HG03039 (cell line): ENCODE measurements around the gene SHC3.

Source experiments
- ATAC-seq: cut with Tn5 transposase; IDR thresholded peaks from one replicate; pipeline ENCODE4 v1.9.1; 2021; ENCODE audit warnings: mild to moderate bottlenecking, moderate library complexity; ENCODE audit not compliant: unreplicated experiment

The SHC3 gene

DNA sequence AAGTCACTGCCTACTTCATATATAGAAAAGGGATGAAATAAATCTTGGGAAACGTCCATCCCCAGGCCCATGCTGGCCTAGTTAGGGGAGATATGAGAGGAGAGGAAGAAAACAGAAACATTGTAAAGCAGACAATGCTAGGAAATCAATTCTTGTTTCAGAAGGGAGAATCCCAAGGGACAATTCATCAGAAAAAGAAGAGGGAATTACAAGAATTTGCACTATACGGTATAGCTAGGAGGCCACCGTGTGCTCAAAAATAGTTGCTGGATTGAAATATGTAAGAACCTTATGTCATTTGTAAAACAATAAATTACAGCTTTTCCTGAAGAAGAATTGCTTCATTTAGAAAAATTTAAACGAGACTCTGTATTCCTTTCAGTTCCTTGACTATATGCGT lies 8.3 kb upstream of the SHC3 start:
- no peak for ATAC-seq

DNA sequence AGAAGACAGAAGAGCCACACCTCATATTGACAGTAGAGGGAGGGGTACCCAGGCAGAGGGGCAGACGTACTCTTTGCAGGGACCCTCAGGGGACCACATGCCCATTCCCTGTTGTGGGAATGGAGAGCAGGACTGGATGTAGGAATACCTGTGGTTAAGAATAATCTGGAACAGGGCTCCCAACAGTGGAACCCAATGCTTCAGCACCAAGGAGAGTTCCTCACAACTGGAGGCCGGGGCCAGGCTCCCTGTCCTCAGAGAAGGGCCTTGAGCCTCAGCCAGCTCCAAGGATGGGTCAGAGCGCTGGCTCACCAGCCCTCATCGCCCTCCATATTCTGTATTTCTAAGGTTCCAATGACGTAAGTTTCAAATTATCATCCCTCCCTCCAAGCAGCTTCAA lies 7.4 kb upstream of the SHC3 start:
- no peak for ATAC-seq

DNA sequence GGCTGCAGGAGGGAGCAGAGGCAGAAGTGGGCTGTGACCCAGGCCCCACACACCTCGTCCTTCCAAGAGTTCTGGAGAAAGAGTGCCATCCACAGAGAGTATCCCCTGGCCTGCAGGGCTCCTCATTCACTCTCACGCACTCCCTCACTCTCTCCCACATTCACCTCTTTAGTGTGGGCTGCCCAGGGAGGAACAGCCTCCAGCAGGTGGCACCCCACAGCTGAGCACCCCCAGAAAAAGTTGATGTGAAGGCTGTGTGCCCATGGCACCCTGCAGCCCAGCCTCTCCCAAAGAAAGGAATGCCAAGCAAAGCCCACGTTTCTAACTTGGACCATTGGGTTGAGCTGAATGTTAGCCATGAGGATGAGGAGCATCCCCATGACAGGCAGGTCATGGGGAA lies 4.5 kb upstream of the SHC3 start:
- no peak for ATAC-seq

DNA sequence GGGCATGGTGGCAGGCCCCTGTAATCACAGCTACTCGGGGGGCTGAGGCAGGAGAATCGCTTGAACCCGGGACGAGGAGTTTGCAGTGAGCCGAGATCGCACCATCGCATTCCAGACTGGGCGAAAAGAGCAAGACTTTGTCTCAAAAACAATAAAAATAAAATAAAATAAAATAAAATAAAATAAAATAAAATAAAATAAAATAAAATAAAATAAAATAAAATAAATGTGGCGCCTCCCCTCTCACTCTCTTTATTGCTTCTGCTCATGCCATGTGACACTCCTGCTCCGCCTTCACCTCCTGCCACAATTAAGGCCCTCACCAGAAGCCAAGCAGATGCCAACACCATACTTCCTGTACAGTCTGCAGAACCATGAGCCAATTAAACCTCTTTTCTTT lies 3.8 kb upstream of the SHC3 start:
- no peak for ATAC-seq

DNA sequence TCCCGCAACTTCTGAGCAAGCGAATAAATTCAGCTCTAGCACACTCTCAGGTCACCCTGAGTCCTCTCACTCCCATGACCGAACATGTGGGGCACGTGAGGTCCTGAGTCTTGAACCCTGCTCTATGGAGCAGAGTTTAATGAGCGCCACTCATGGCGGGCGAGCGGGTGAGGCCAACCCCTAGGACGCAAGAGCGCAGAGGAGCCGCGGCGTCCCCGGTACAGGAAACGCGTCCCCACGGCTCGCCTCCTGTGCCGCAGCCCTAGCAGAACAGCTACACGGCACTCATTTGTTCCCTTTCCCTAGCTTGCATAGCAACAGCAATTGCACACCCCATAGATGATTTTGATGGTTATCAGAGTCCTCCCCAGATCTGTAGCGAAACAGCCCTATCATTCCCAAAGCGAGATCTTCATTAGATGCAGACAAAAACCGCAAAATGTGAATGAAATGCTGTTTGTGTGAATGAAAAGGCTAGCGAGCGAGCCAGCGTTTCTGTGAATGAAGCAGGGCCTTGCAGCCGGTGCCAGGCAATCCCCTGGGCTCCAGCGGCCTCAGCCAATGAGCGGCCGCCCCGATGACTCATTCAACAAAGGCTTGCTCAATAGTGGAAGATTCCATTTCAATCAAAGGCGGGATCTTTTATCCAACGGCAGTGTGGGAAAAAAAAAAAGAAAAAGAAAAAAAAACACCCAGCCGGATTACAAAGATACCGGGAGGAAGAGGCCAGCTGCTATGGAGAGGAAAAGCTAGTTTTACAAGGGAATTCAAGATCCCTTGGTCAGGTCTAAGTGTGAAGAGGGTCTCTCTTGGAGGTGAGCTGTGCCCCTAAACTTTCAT lies 1.5 kb upstream of the SHC3 start:
- no peak for ATAC-seq

DNA sequence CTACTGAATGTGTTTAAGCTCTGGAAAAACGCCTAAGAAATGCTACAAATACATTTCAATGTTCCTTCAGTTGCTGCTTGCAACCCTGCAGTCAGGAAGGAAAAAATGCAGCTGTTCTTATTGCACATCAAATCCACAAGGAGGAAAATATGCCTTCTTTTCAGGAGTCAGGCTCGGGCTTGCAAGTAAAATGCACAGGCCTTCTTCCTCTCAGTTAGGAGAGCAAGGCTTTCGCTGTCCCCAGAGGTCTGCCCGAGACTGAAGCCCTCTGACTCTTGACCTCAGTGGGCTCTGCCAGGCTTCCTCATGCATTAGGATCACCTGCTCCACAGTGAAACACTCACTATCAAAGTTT lies 899 bp upstream of the SHC3 start:
- no peak for ATAC-seq

DNA sequence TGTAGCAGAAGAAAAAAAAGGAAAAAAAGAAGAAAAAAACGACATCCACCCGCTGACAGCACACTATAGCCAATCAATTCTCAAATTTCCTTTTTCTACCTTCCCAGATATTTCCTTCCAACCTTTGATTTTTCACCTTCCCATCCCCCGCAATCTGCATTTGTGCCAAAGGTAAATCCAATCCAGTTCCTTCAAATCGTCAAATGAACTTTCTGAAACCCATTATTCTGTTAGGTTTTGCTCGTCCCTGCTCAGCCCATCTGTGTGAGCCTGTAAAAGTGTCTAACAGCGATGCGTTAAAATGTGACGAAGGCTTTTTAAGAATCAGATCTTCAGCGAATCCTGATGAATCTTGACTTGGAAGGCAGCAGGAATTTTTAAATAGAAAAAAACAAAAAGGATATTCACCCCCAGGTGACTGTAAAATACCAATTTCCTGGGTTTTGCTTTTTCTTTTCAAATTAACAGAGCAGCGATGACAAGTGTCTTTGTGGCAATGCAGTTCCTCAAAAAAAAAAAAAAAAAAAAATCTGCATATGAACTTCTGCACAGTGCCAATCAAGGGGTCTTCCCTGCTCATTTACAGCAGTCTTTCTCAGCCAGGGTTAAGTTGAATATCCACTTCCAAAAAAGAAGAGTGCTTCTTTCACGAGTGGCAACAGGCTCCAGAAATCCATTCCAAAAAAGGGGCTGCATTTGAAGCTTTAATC lies 367 bp upstream of the SHC3 start:
- ATAC-seq: no peak

DNA sequence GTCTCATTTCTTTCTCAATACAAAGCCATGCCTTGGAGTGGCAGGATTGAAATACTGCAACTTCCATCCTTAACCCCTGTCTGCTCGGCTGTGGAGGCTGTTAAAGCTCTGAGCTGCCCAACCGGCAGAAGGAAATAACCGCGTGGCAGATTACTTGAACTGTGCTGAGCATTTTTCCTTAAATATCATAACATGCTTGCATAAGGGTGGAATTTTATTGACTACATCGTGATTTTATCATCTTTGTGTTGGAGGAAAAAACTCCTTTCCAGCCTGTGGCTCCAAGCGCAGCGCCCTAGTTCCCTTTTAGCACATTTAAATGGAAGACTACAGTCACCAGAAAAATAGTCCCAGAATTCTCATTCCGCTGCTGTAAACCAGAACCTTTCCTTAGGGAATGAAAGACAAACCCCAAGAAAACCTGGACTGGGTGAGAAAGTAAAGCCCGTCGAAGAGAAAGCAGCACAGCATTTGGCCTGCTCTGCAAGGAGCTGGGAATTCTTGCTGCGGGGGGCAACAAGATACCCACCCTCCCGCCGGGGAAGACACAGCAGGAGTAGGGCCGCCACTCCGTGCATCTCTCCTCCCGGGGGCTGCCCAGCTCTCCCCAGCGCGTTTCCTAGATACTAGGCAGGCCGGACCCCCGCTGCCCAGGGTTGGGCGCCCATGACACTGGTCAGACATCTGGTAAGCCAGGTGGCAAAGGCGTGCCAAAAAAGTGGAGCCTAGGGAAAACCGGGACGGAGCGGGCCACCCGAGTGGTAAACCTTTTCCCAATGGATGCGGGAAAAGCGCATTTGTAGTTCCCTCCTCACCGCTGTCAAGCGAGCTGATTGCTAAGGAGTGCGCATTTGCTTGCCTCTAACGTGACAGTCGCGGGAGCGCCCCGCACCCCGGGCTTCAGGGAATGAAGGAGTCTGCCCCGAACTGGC lies 1.3 kb downstream of the SHC3 start:
- no peak for ATAC-seq

DNA sequence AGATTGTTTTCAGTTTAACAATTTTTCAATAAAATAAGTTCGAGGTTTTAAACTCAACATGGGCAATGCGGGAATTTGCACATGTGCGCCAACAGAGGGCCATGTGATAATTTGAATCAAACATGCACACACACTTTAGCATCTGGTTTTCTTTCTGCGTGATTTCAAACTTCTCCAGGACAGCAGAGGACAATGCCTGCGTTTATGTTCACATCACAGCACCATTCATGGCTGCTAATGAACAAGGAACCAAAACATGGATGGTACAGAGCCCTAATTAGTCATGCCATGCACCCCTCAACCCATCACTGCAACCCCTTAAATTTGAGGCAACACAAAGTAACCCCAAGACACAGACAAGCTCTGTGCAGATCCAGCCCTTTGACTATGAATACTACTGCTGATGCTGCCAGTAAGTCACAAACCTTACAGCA lies 2.8 kb downstream of the SHC3 start:
- no peak for ATAC-seq

DNA sequence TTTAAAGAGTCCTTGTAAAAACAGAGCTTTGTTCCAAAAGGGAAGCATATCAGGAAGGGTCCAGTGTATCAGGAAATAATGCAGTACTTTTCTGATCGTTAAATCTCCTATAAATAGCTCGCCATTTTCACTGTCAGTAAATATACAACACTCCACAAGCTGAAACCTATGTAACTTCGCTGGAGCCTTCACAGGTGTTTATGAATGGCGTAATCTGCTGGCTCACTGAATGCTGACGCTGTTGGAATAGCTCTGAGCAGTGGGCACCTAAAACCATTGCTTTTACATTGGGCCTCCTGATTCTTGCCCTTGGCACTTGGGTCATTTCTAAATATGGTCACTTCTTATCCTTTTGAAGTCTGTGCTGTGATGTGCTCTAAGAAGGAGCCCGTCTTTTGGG lies 4.3 kb downstream of the SHC3 start:
- no peak for ATAC-seq

DNA sequence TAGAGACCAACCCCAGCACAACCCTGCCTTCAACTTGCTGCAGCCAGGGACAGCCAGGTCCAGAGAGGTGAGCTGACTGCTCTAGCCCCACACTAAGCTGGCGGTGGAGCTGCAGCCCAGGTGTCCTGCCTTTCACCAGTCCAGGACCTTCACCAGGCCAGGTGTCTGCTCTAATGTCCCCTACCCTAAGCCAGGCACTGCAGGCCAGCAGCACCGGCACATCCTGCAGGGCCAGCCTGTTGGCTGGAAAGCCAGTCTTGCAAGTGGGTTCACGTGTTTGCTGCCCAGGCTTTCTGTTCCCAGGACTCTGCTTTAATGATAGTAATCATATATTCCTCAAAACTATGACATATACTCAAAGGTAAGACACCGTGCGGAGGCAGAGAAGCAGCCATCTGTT lies 5.5 kb downstream of the SHC3 start:
- ATAC-seq: no peak

DNA sequence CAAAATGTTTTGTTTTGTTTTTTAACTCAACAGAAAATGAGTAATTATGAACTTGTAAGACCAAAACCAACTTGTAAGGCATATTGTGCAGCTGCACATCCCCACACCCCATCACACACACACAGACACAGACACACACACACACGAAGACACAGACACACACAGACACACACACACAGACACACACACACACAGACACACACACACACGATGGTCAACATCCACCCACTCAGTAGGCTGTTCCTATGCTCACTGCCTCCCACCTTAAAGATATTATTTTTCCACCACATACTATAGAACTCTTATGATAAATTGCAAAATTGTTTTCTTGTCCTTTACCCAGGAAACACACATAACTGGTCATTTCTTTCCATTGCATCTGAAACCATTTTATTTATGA lies 6.2 kb downstream of the SHC3 start:
- ATAC-seq: no peak

DNA sequence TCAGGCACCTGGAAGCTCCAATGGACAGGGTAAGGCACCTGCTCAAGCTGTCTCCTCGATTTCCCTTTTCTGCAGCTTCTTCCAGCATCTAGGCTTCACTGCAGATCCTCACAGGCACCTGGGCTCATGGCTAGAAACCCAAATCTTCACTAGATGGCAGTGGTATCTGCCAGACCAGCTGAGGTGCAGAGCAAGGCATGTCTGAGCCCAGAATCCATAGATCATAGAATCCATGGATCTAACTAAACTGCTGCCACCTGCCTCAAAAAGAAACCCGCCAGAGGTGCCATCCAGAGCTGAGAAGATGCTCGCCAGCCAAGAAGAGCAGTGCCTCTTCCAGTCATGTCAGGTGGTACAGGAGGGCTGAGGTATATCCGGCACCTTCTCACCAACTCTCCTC lies 6.9 kb downstream of the SHC3 start:
- no peak for ATAC-seq

DNA sequence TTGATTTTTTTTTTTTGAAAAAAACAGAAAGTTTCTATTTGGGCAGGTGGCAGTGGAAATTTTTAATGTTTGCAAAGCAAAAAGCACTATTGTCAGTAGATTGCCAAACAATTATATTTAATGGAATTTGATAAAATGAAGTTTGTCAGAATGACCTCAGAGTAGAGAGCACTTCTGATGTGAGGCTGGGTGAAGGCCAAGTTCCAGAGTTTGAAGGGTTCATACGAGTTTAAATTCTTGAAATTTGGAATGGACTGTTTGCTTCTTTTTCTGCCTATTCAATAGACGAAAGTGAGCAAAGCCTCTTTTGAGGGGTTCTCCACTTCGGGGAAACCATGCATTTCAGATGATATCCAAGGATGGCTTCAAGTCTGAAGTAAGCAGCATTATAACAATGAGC lies 7.4 kb downstream of the SHC3 start:
- ATAC-seq: no peak

DNA sequence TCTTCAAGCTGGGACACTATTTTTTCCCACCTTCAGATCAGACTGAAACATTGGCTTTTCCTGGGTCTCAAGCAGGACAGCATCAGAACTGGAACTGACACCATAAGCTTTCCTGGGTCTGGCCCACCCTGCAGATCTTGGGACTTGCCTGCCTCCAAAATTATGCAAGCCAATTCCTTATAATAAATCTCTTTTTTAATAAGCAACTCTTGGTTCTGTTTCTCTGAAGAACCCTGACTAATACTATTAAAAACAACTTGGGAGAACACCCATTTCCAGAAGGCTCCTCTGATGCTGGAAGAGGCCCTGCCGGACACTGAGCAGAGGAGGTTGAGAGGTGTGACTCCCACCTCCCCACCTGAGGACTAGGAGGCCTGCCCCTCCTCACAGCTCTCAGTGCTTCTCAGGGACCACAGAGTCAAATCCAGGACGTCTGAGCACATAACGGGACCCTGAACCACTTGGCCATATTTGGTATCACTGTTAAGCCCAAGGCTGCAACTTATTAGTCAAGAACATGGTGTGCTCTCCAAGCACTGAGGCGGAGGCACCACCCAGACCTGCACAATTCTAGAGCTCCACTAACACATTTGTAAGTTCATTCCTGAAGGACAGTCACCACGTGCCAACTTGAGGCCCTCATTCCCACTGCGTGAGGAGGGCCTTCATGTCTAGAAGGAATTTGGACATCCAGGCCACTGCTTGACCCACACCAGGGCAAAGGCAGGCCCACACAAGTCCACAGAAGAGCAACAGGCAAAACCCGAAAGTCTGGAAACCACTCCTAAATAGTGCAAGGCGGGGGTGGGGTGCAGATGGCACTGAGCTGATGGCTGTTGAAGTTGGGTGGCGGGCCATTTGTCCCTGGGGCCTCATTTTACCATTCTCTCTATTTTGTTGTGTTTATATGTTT lies 9.5 kb downstream of the SHC3 start:
- ATAC-seq: no peak

DNA sequence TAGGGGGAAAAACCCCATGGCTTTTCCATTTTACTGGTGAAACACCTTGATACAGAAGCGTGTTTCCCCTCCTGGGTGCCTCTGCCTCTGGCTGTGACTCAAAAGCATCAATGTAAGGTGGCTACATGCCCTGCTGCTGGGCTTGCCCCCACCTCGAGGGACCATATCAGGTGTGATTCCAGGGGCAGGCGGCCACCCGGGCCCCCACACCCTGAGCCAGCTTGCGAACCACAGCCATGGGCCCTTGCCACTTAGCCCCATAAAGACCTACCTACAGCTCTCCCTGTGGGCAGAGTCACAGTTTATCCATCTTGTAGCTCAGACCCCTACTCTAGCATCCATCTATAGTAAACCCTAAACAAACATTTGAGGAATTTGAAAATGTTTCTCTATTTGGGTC lies 10.8 kb downstream of the SHC3 start:
- ATAC-seq: no peak

DNA sequence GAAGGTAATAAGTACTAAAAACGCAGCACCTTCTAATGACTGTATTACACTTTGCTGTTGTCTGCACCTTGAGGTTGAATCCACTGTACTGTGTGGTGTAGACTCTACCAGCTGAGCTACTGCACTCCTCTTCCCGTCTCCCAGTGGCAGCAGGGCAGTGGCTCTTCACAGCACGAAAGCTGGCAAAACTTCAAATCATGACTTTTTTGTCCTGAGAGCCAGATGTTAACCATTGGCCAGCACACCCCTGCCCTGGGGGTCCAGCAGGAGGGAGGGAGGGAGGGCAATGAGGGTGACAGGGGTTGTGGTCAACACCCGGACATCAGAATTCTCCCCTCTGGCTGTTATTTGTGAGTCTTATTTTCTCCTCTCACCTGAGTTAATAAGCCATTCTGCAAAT lies 11.8 kb downstream of the SHC3 start:
- ATAC-seq: no peak

DNA sequence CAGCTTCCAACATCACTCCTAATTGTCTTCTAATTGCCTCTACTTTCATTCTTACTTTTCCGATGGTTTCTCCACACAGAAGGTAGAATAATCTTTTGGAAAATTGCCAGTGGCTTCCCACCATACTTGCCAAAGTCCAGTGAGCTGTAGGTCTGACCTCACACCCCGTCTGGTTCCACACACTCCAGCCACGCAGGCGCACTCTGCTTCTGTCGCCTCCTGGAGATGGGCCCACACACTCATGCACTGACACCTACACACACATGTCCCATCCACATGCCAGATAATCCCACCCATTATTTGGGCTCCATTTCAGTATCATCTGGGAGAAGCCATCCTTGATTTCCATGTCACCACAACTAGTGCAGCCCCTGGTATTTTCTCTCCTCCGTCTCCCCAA lies 12.7 kb downstream of the SHC3 start:
- ATAC-seq: no peak

DNA sequence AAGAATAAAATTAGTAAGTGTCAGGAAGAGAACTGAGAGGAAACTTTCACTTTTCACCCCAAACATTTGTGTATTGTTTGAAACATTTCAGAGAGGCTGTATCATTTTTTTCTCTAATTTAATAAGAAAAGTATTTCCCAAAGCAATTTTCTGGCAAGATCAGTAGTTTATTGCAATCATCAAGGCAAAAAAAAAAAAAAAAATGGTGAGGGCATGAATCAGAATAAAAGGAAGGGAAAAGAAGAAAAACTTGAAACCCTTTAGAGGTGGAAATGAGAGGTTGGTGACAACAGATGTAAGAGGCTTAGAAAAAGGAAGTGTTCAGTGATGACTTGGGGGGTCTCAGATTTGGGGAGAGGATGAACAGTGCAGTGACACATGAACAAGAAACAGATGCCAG lies 13.3 kb downstream of the SHC3 start:
- ATAC-seq: no peak

DNA sequence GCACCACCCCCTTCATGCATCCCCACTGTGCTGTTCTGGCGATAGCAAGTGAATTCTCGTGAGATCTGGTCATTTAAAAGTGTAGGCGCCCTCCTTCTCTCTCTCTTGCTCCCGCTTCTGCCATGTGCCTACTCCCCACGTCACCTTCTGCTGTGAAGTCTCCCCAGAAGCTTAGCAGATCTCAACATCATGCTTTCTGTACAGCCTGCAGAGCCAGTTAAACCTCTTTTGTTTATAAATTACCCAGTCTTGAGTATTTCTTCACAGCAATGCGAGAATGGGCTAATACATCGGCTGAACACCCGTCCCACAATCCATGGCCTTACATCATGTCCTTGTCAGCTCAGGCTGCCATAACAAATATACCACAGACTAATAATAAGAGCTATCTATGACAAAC lies 17.4 kb downstream of the SHC3 start:
- ATAC-seq: no peak

DNA sequence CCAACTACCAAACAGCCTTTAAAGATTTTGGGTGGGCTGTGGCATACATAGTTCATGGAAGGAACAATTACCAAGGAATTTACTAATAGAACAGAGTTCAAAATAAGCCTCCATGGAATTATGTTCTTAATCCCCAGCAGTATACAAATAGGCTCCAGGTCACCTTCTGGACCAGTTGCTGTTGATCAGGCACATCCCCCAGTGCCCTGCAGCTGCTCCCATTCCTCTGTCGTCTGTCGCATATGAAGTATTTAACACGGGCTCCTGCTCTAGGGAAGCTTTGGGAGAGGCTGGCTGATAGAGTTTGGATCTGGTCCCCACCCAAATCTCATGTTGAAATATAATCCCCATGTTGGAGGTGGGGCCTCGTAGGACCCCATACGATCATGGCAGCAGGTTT lies 17.8 kb downstream of the SHC3 start:
- ATAC-seq: no peak
